ENCODE measurements around the gene SMIM22. TPM values are rescaled to one million over a fixed set of nuclear protein-coding genes. Genes with fewer than 3 reads are reported as not detected.

The SMIM22 gene
- total RNA-seq, 2 experiments from 2014 or later, result not detected

- POLR2A ChIA-PET, result no interaction called here
- no peak for DNase-seq
- H3K27ac Mint-ChIP-seq, result no peak overlapping the region
- intact Hi-C loops (cut with micrococcal nuclease), result no loop called here
- no peak for TF ChIP-seq CTCF (IDR thresholded peaks at IDR 0.05)
- no peaks in the 10 kb centered on the region for H3K27me3 Mint-ChIP-seq
- CTCF ChIA-PET, result no interaction called here
- no peak for ATAC-seq
- H3K4me3 Mint-ChIP-seq, result no peak overlapping the region
- H3K36me3 Mint-ChIP-seq (ENCODE audit: low read depth), result peaks cover 23% of the 10 kb centered on the region
- H3K9me3 Mint-ChIP-seq, result peaks cover 3% of the 10 kb centered on the region
- H3K4me1 Mint-ChIP-seq (ENCODE audit: low read depth), result peaks cover 4% of the 10 kb centered on the region
Observed at GRCh38 chr16:4753227-4753626, 41.9 kb upstream of the SMIM22 start.

GRCh38 chr16:4754865-4755264 lies 40.3 kb upstream of the SMIM22 start:
- H3K4me3 Mint-ChIP-seq, result no peak overlapping the region
- ChIA-PET POLR2A (interaction anchor here (0.6 kb wide), 1 partner anchor 26 kb away, joined by 3 read pairs; no protein-coding TSS in a partner anchor), CTCF (no interaction called here)
- DNase-seq (no peak), ATAC-seq (no peak)
- peaks cover 3% of the 10 kb centered on the region for H3K9me3 Mint-ChIP-seq
- peaks cover 29% of the 10 kb centered on the region for H3K36me3 Mint-ChIP-seq (ENCODE audit: low read depth)
- TF ChIP-seq CTCF (IDR thresholded peaks at IDR 0.05), result no peak
- no peaks in the 10 kb centered on the region for H3K27me3 Mint-ChIP-seq
- H3K27ac Mint-ChIP-seq, result no peak overlapping the region
- no peaks in the 10 kb centered on the region for H3K4me1 Mint-ChIP-seq (ENCODE audit: low read depth)
- intact Hi-C loops (cut with micrococcal nuclease), result no loop called here

DNA sequence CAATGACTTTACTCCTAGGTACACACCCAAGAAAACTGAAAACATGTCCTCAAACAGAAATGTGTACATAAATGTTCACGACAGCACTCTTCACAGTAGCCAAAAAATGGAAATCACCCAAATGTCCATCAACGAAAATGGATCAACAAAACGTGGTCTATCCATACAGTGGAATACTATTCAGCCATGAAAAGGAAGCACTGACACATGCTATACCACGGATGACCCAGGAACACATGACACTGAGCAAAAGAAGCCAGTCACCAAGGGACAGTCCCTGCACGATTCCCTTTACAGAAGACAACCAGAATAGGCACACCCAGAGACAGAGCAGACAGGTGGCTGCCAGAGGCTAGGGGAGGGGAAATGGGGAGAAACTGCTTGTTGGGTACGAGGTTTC lies 39.5 kb upstream of the SMIM22 start:
- POLR2A ChIA-PET, result interaction anchor here (1.5 kb wide), 1 partner anchor 11 kb away, joined by 3 read pairs; the partner anchor contains the start of gene ZNF500
- H3K27me3 Mint-ChIP-seq, result no peaks in the 10 kb centered on the region
- TF ChIP-seq CTCF (IDR thresholded peaks at IDR 0.05), result no peak
- peaks cover 34% of the 10 kb centered on the region for H3K36me3 Mint-ChIP-seq (ENCODE audit: low read depth)
- no peak overlapping the region for H3K27ac Mint-ChIP-seq
- H3K9me3 Mint-ChIP-seq, result peaks cover 3% of the 10 kb centered on the region
- no peak overlapping the region for H3K4me3 Mint-ChIP-seq
- no peaks in the 10 kb centered on the region for H3K4me1 Mint-ChIP-seq (ENCODE audit: low read depth)
- DNase-seq, result no peak
- CTCF ChIA-PET, result no interaction called here
- intact Hi-C loops (cut with micrococcal nuclease), result no loop called here
- no peak for ATAC-seq

GRCh38 chr16:4760221-4760910 lies 34.8 kb upstream of the SMIM22 start:
- H3K27ac Mint-ChIP-seq, result no peak overlapping the region
- ChIA-PET POLR2A (interaction anchor here (1.9 kb wide), 1 partner anchor 8 kb away, joined by 5 read pairs; no protein-coding TSS in a partner anchor), CTCF (interaction anchor here (1.4 to 1.8 kb wide), 2 partner anchors 26 to 39 kb away, joined by 3 to 7 read pairs; partner anchors contain the start of genes ANKS3 and DNAAF8)
- no peaks in the 10 kb centered on the region for H3K27me3 Mint-ChIP-seq
- H3K9me3 Mint-ChIP-seq, result peaks cover 3% of the 10 kb centered on the region
- intact Hi-C loops (cut with micrococcal nuclease), result loop anchor here (10.0 kb wide), 1 partner anchor 84 kb away; the partner anchor contains the start of genes GLYR1 and UBN1
- no peak for TF ChIP-seq CTCF (IDR thresholded peaks at IDR 0.05)
- peaks cover 5% of the 10 kb centered on the region for H3K4me1 Mint-ChIP-seq (ENCODE audit: low read depth)
- no peak overlapping the region for H3K4me3 Mint-ChIP-seq
- ATAC-seq, result no peak
- H3K36me3 Mint-ChIP-seq (ENCODE audit: low read depth), result peaks cover 27% of the 10 kb centered on the region
- DNase-seq, result no peak

DNA sequence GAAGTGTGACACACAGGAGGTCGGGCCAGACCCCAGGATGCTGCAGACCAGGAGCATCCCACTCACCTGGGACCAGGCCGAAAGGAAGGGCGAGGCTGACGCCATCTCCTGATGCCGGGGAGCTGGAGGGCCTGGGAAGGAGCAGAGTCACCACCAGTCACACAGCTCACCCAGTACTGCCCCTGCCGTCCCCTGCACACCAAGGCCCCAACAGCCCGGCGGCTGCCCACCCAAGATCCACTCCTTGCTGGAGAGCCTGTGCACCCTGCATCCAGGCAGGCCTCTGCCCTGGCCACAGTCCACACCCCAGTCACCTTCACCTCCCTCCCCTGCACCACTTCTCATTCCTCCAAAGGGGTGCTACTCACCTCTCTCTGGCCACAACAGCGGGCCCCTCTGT lies 33.0 kb upstream of the SMIM22 start:
- Mint-ChIP-seq H3K9me3 (no peaks in the 10 kb centered on the region), H3K27ac (no peak overlapping the region), H3K4me1 (ENCODE audit: low read depth) (peaks cover 16% of the 10 kb centered on the region), H3K4me3 (no peak overlapping the region), H3K36me3 (ENCODE audit: low read depth) (peaks cover 16% of the 10 kb centered on the region), H3K27me3 (no peaks in the 10 kb centered on the region)
- no peak for ATAC-seq
- ChIA-PET CTCF (no interaction called here), POLR2A (no interaction called here)
- no peak for TF ChIP-seq CTCF (IDR thresholded peaks at IDR 0.05)
- intact Hi-C loops (cut with micrococcal nuclease), result loop anchor here (10.0 kb wide), 1 partner anchor 83 kb away; the partner anchor contains the start of genes GLYR1 and UBN1
- DNase-seq, result no peak
